Right renal pelvis (tissue), 4 donors: ENCODE measurements around the gene FASN. TPM values are rescaled to one million over a fixed set of nuclear protein-coding genes. Genes with fewer than 3 reads are reported as not detected.

ENCODE experiments used
- DNase-seq, 4 donors: peaks; one replicate each; pipeline ENCODE4 v3.0.0-alpha.2; 2013; ENCODE audit warnings: low read depth in 4 of 4, low spot score in 3 of 4, missing footprints in 1 of 4
- polyA plus RNA-seq, 4 donors: library from polyadenylated mRNA; unstranded; fragments of 120-200 nt; gene quantifications; one replicate each; pipeline ENCODE4 v1.2.1, GENCODE V29; 2013; ENCODE audit not compliant: insufficient read length in 4 of 4

The FASN gene
- polyA plus RNA-seq, 4 donors: 30.0 to 52.8 (median 37.3) TPM

- DNase-seq: no peak
Measured at GRCh38 chr17:82031303-82031884, 66.6 kb downstream of the FASN start, which contains the start of gene RAC3. Gene RAC3, plus strand, starts transcription at chr17:82031678. Its CDS starts 84 bp downstream, at chr17:82031762.

- DNase-seq: peak in 1 of 4 donors; percentile 82
Measured at GRCh38 chr17:82030470-82031302, 67.3 kb downstream of the FASN start.

GRCh38 chr17:82029990-82030469, 68.0 kb downstream of the FASN start:
- no peak for DNase-seq

GRCh38 chr17:82029391-82029790, 68.6 kb downstream of the FASN start:
- no peak for DNase-seq

- DNase-seq: no peak
Measured at GRCh38 chr17:82028966-82029365, 69.1 kb downstream of the FASN start.

Other genes with a start within 250 kb of the FASN start
- 100 to 1,000 TPM; 407 to 439 (median 410) TPM for gene P4HB, start 237.7 kb downstream of the FASN start, polyA plus RNA-seq
- gene ARHGDIA, start 226.9 kb downstream of the FASN start, polyA plus RNA-seq: 100 to 1,000 TPM; 166 to 199 (median 195) TPM
- 10 to 100 TPM; 72.0 to 93.8 (median 79.3) TPM for gene ALYREF, start 206.7 kb downstream of the FASN start, polyA plus RNA-seq
- 100 to 1,000 TPM in 1 of 4 donors, 10 to 100 TPM in 3; 64.7 to 120 (median 81.9) TPM for gene ANAPC11, start 206.5 kb downstream of the FASN start, polyA plus RNA-seq
- gene NPB, start 196.0 kb downstream of the FASN start, polyA plus RNA-seq: under 1 TPM; 0.32 to 1.00 (median 0.48) TPM
- gene PCYT2, start 186.8 kb downstream of the FASN start, polyA plus RNA-seq: 10 to 100 TPM; 44.0 to 53.7 (median 46.6) TPM
- 10 to 100 TPM; 11.4 to 15.0 (median 13.1) TPM for gene SIRT7, start 180.1 kb downstream of the FASN start, polyA plus RNA-seq
- gene MAFG, start 170.5 kb downstream of the FASN start, polyA plus RNA-seq: 10 to 100 TPM; 12.3 to 12.6 (median 12.3) TPM
- gene PYCR1, start 160.9 kb downstream of the FASN start, polyA plus RNA-seq: 10 to 100 TPM; 26.9 to 39.2 (median 28.6) TPM
- under 1 TPM in 3 of 4 donors, not detected in 1; 0.08 to 0.14 (median 0.11) TPM for gene MYADML2, start 151.0 kb downstream of the FASN start, polyA plus RNA-seq
- gene NOTUM, start 137.0 kb downstream of the FASN start, polyA plus RNA-seq: 1 to 10 TPM; 1.7 to 3.7 (median 2.4) TPM
- 10 to 100 TPM; 22.0 to 38.4 (median 24.1) TPM for gene ASPSCR1, start 120.6 kb downstream of the FASN start, polyA plus RNA-seq
- gene CENPX, start 75.4 kb downstream of the FASN start, polyA plus RNA-seq: 10 to 100 TPM; 37.9 to 49.6 (median 41.8) TPM
- 10 to 100 TPM; 10.8 to 16.4 (median 11.9) TPM for gene LRRC45, start 74.9 kb downstream of the FASN start, polyA plus RNA-seq
- 10 to 100 TPM in 3 of 4 donors, 1 to 10 TPM in 1; 10.0 to 17.7 (median 12.1) TPM for gene RAC3, start 66.6 kb downstream of the FASN start, polyA plus RNA-seq
- gene DCXR, start 60.5 kb downstream of the FASN start, polyA plus RNA-seq: 100 to 1,000 TPM in 1 of 4 donors, 10 to 100 TPM in 3; 75.7 to 111 (median 91.6) TPM
- 10 to 100 TPM; 39.7 to 59.1 (median 47.5) TPM for gene RFNG, start 46.4 kb downstream of the FASN start, polyA plus RNA-seq
- gene GPS1, start 46.3 kb downstream of the FASN start, polyA plus RNA-seq: 100 to 1,000 TPM; 107 to 145 (median 110) TPM
- 10 to 100 TPM; 78.2 to 94.1 (median 79.1) TPM for gene DUS1L, start 32.4 kb downstream of the FASN start, polyA plus RNA-seq
- gene CCDC57, start 114.6 kb upstream of the FASN start, polyA plus RNA-seq: 10 to 100 TPM; 34.6 to 52.4 (median 44.5) TPM
- 10 to 100 TPM in 1 of 4 donors, 1 to 10 TPM in 3; 8.0 to 23.1 (median 9.1) TPM for gene SLC16A3, start 130.8 kb upstream of the FASN start, polyA plus RNA-seq
- 100 to 1,000 TPM; 112 to 135 (median 122) TPM for gene CSNK1D, start 175.5 kb upstream of the FASN start, polyA plus RNA-seq
- under 1 TPM; 0.19 to 0.72 (median 0.54) TPM for gene CD7, start 219.4 kb upstream of the FASN start, polyA plus RNA-seq
- 1 to 10 TPM; 1.3 to 2.4 (median 1.5) TPM for gene SECTM1, start 235.5 kb upstream of the FASN start, polyA plus RNA-seq